Skin of body (tissue), 2 donors: Measurements from ENCODE around the gene MAP1LC3A. TPM values are rescaled to one million over a fixed set of nuclear protein-coding genes. Genes with fewer than 3 reads are reported as not detected.

Experiments
- DNase-seq: peaks from one replicate; lab custom pipeline; 2025; lab: John Stamatoyannopoulos, UW
- total RNA-seq: library from RNA; depleted of rRNA; stranded (reverse); fragments of >200 nt; gene quantifications from one replicate; pipeline ENCODE4 v1.2.3, GENCODE V29; 2014

Gene MAP1LC3A
- total RNA-seq, 1 donor from 2014 or later: 18.1 TPM

GRCh38 chr20:34547844-34548613, 10.5 kb upstream of the MAP1LC3A start:
- DNase-seq: no peak

- no peak for DNase-seq
Measured at GRCh38 chr20:34549291-34549928, 9.1 kb upstream of the MAP1LC3A start.

- no peak for DNase-seq
Measured at GRCh38 chr20:34549929-34550305, 8.6 kb upstream of the MAP1LC3A start.

- DNase-seq: no peak
Measured at GRCh38 chr20:34552569-34552968, 5.9 kb upstream of the MAP1LC3A start.

- DNase-seq: no peak
Measured at GRCh38 chr20:34553366-34553867, 5.1 kb upstream of the MAP1LC3A start.

GRCh38 chr20:34557936-34558319, 590 bp upstream of the MAP1LC3A start:
- DNase-seq: no peak

- DNase-seq: no peak
Measured at GRCh38 chr20:34559311-34560140, 1.0 kb downstream of the MAP1LC3A start.

- DNase-seq: no peak
Measured at GRCh38 chr20:34560141-34560523, 1.6 kb downstream of the MAP1LC3A start.

- DNase-seq: no peak
Measured at GRCh38 chr20:34560614-34561013, 2.1 kb downstream of the MAP1LC3A start.

GRCh38 chr20:34561661-34562060, 3.1 kb downstream of the MAP1LC3A start:
- DNase-seq: no peak

- no peak for DNase-seq
Measured at GRCh38 chr20:34562641-34563040, 4.1 kb downstream of the MAP1LC3A start.

GRCh38 chr20:34564833-34565232, 6.3 kb downstream of the MAP1LC3A start:
- no peak for DNase-seq

- DNase-seq: no peak
Measured at GRCh38 chr20:34566978-34567891, 8.7 kb downstream of the MAP1LC3A start.

GRCh38 chr20:34567892-34568865, 9.7 kb downstream of the MAP1LC3A start:
- DNase-seq: no peak

GRCh38 chr20:34569598-34569997, 11.1 kb downstream of the MAP1LC3A start:
- no peak for DNase-seq

- no peak for DNase-seq
Measured at GRCh38 chr20:34570859-34571306, 12.4 kb downstream of the MAP1LC3A start.

GRCh38 chr20:34571753-34572152, 13.2 kb downstream of the MAP1LC3A start:
- no peak for DNase-seq

- DNase-seq: no peak
Measured at GRCh38 chr20:34573541-34574300, 15.2 kb downstream of the MAP1LC3A start.

- DNase-seq: no peak
Measured at GRCh38 chr20:34574426-34574825, 15.9 kb downstream of the MAP1LC3A start.
